Adrenal gland (tissue), 12 donors: Measurements from ENCODE around the gene TCEA3. TPM values are rescaled to one million over a fixed set of nuclear protein-coding genes. Genes with fewer than 3 reads are reported as not detected.

Source experiments
- DNase-seq, 7 donors: peaks; one replicate each; pipeline ENCODE4 v3.0.0-alpha.2; 2019 to 2020
- H3K27ac ChIP-seq, 5 donors: fragments of 200-600 bp; sonication (generic) in 4 of 5; 1 replicate in 3 of 5; 2 replicates in 2 of 5; pipeline versions ENCODE4 v1.5.1 to v1.8.0; 2016 to 2020; ENCODE audit warnings: mild to moderate bottlenecking in 1 of 5
- H3K27me3 ChIP-seq: fragments of 200-600 bp; 2 replicates; pipeline ENCODE4 v1.8.0; 2021
- H3K36me3 ChIP-seq, 2 donors: fragments of 200-600 bp; replicated peaks in 1 of 2; 1 replicate in 1 of 2; 2 replicates in 1 of 2; pipeline versions ENCODE4 v1.5.1 to v1.8.0; 2018 to 2022
- H3K4me1 ChIP-seq, 2 donors: fragments of 200-600 bp; replicated peaks in 1 of 2; 1 replicate in 1 of 2; 2 replicates in 1 of 2; pipeline versions ENCODE4 v1.5.1 to v1.8.0; 2018 to 2021
- H3K4me3 ChIP-seq, 4 donors: fragments of 200-600 bp; sonication (generic) in 3 of 4; one replicate each; pipeline ENCODE4 v1.5.1; 2016 to 2018
- H3K9me3 ChIP-seq, 3 donors: fragments of 200-600 bp; sonication (generic) in 1 of 3; replicated peaks in 1 of 3; 1 replicate in 2 of 3; 2 replicates in 1 of 3; pipeline versions ENCODE4 v1.5.1 to v1.8.0; 2016 to 2021
- POLR2A ChIP-seq, 2 donors: fragments of 450-650 bp; IDR thresholded peaks; one replicate each; pipeline ENCODE4 v1.6.1; 2017; ENCODE audit warnings: antibody characterized with exemption in 2 of 2, mild to moderate bottlenecking in 2 of 2, moderate library complexity in 1 of 2
- WGBS, 4 donors: extraction: QIAGEN DNeasy Blood & Tissue Kit in 2 of 4; methylation state at CpG; one replicate each; pipeline versions ENCODE4 v1.1.5 to v1.1.7; 2013 to 2017; 5-methylcytosine and 5-hydroxymethylcytosine counted together
- intact Hi-C, 2 donors: fragments of 100-400 bp; cut with DNase I; formaldehyde crosslinking; loops; one replicate each; pipeline versions ENCODE4 v1.14.1 to v1.15.0; 2022 to 2023
- polyA plus RNA-seq, 3 donors: library from polyadenylated mRNA; stranded (reverse); fragments of 200-250 nt in 2 of 3; fragments of 350-450 nt in 1 of 3; fragmentation: Illumina TruSeq in 1 of 3; extraction: RNeasy Lipid Tissue Mini Kit (QIAGEN cat#74804) in 1 of 3; gene quantifications; one replicate each; pipeline ENCODE4 v1.2.3, GENCODE V29; 2013 to 2014
- total RNA-seq, 9 donors: library from RNA; depleted of rRNA in 4 of 9; stranded (reverse); fragments of >200 nt in 4 of 9; fragments of 120-200 nt in 1 of 9; fragmentation: NEBNext Ultra II Directional in 1 of 9; extraction: Animal tissue kit (Norgen Biotek cat#: 25700) in 1 of 9; gene quantifications; one replicate each; pipeline versions ENCODE4 v1.1.0 to v1.2.4, GENCODE V29; 2013 to 2023
- TF ChIP-seq, protein P1 (sequence below), 6 experiments: fragments of 450-650 bp in 4 of 6; fragments of 200-600 bp in 2 of 6; sonication (generic) in 1 of 6; IDR thresholded peaks; 1 replicate in 5 of 6; 2 replicates in 1 of 6; pipeline versions ENCODE4 v1.5.1 to v1.8.0; 2016 to 2021; ENCODE audit warnings: antibody characterized with exemption in 6 of 6, mild to moderate bottlenecking in 2 of 6, moderate library complexity in 1 of 6
- donor health status: healthy with polysubstance abuse.
- donor health status: Bipolar disorder and iron deficiency.
- donor health status: DM: yes; HTN: yes; CAD: no.
- donor health status: DM: no; HTN: no; CAD: no.
- donor health status: DM: no; HTN: no; CAD: no.
- donor health status: DM: yes; HTN: yes; CAD: no.

The TCEA3 gene
- total and polyA plus RNA-seq, 12 donors: 23.6 to 171 (median 115) TPM

DNA sequence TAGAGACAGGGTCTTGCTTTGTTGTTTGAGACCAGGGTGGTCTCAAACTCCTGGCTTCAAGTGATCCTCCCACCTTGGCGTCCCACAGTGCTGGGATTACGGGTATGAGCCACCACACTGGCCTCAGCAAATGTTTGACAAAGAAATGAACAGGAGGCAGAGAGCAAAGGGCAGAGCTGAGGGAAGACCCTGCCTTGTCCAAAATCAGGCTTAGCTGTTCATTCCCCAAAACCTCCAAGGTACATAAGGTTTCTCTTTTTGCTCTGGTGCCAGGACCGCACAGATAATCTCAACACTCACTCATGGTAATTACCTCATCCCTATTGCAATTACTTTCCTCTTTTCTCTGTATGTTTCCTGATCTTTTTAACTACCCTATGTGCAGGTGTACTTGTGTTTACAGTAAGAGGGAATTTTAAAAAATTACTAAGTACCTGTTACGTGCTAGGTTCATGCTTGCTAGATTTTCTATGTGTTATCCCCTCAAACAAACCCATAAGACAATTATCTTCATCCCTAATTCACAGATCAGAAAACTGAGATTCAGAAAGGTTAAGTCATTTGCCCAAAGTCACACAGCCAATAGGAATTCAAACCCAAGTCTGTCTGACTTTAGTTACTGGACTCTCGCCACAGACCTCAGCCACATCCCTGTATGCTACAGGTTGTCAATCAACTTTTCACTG is 47.9 kb upstream of the TCEA3 start:
- Histone ChIP-seq H3K27me3 (no peaks in the 10 kb centered on the region), H3K9me3 (no peaks in the 10 kb centered on the region), H3K27ac (peak overlapping the region in 4 of 5 donors; percentile 47 to 85 (median 60)), H3K4me3 (no peak overlapping the region), H3K36me3 (no peaks in the 10 kb centered on the region), H3K4me1 (peaks cover 0 to 32% of the 10 kb centered on the region in 2 donors)
- WGBS, 4 donors: 91 to 96% (median 93%) methylated on average over 5 of the region's 5 CpGs
- no peak for DNase-seq
- TF ChIP-seq, protein P1, sequence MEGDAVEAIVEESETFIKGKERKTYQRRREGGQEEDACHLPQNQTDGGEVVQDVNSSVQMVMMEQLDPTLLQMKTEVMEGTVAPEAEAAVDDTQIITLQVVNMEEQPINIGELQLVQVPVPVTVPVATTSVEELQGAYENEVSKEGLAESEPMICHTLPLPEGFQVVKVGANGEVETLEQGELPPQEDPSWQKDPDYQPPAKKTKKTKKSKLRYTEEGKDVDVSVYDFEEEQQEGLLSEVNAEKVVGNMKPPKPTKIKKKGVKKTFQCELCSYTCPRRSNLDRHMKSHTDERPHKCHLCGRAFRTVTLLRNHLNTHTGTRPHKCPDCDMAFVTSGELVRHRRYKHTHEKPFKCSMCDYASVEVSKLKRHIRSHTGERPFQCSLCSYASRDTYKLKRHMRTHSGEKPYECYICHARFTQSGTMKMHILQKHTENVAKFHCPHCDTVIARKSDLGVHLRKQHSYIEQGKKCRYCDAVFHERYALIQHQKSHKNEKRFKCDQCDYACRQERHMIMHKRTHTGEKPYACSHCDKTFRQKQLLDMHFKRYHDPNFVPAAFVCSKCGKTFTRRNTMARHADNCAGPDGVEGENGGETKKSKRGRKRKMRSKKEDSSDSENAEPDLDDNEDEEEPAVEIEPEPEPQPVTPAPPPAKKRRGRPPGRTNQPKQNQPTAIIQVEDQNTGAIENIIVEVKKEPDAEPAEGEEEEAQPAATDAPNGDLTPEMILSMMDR (IDR thresholded peaks at IDR 0.05): no peak
- TF ChIP-seq POLR2A (IDR thresholded peaks at IDR 0.05): no peak
- intact Hi-C loops: loop anchor here (5.0 kb wide), 1 partner anchor 45 kb away; no protein-coding TSS in a partner anchor

DNA sequence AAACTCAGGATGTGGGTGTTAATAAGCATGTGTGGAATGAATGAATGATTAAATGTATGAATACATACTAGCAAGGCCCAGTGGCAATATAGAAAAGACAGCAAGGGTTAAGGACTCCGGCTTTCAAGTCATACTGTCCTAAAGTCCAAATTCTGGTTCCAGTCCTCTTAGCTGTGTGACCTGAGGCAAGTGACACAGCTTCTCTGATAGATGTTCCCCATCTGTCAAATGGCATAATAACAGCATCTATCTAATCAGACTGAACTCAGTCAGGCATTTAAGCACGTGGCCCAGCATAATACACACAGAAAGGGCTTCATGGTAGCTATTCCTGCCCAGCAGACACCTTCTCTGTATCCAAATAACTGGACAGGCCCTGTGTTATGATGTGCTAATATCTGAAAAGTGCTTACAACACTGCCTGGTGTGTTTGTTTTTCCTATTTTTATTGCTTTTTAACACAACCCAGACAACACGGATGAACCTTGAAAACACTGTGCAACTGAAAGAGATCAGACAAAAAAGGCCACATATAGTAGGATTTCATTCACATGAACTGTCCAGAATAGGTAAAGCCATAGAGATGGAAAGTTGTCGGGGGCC is 47.0 kb upstream of the TCEA3 start:
- no peak for DNase-seq
- no peaks in the 10 kb centered on the region for H3K27me3 ChIP-seq
- TF ChIP-seq, protein P1 (IDR thresholded peaks at IDR 0.05): no peak
- TF ChIP-seq POLR2A (IDR thresholded peaks at IDR 0.05): no peak
- 68 to 79% (median 70%) methylated on average over 4 of the region's 4 CpGs for WGBS, 4 donors
- H3K9me3 ChIP-seq: no peaks in the 10 kb centered on the region
- no peak overlapping the region for H3K4me3 ChIP-seq
- no peaks in the 10 kb centered on the region for H3K36me3 ChIP-seq
- H3K4me1 ChIP-seq: peaks cover 0 to 32% of the 10 kb centered on the region in 2 donors
- H3K27ac ChIP-seq: peak overlapping the region in 1 of 5 donors; percentile 71
- intact Hi-C loops: loop anchor here (5.0 kb wide), 1 partner anchor 44 kb away; no protein-coding TSS in a partner anchor

DNA sequence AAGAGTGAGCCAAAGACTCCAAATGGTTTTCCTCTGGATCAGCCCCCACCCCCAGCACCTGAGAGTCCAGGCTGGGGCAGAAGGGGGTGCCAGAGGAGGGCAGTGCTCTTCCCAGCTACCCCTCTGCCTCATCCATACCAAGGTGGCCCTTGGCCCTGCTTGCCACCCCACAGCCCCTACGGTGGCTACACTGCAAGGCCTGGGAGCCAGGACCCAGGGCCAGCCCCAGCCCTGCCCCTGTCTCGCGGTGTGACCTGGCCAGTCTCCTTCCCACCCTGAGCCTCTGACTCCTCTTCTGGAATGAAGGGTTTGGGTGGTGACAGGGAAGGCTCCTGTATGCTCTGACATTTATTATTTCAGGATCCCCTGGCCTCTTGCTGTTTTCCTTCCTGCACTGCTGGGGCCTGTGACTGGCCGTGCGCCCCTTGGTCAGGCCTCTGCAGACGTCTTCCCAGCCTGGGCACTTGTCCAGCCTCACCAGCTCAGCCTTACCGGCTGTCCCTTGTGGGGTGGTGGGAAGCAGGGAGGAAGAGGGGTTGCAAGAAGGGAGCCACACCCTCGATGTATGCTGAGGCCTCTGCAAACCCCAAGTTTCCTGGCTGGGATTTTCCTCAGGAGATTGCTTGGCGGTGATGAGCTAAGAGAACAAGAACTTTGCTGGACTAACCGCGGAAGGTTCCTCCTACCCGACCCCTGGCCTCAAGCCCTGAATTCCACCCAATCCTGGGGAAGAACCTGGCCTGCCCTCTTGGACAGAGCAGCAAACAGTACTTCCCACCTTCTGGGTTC is 45.9 kb upstream of the TCEA3 start:
- H3K9me3 ChIP-seq: no peaks in the 10 kb centered on the region
- WGBS, 4 donors: 56 to 70% (median 68%) methylated on average over 9 to 12 of the region's 12 CpGs
- peak overlapping the region in 2 of 5 donors; percentile 40 to 71 for H3K27ac ChIP-seq
- DNase-seq: no peak
- intact Hi-C loops: loop anchor here (5.0 kb wide), 1 partner anchor 43 kb away; no protein-coding TSS in a partner anchor
- no peak overlapping the region for H3K4me3 ChIP-seq
- TF ChIP-seq POLR2A (IDR thresholded peaks at IDR 0.05): no peak
- TF ChIP-seq, protein P1 (IDR thresholded peaks at IDR 0.05): no peak
- H3K4me1 ChIP-seq: peaks cover 0 to 29% of the 10 kb centered on the region in 2 donors
- no peaks in the 10 kb centered on the region for H3K36me3 ChIP-seq
- no peaks in the 10 kb centered on the region for H3K27me3 ChIP-seq
